ENCODE measurements around the gene ITPR3.

Gene ITPR3

DNA sequence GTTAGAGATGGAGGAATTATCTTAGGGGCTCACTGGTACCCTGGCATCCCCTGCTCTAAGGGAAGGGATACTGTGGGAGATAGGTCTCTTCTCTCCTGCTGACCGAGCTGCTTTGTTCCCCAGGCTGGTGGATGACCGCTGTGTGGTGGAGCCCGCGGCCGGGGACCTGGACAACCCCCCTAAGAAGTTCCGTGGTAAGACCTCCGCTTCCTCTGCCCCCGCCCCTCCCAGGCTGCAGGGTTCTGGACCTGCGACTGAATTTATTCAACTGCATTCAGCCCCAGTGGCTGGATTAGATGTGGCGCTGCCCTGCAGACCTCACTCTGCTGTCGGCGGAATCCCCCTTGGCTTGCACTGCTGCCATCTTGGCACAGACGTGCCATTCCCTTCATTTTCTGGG is 19.2 kb downstream of the ITPR3 start:
- no peak for DNase-seq

DNA sequence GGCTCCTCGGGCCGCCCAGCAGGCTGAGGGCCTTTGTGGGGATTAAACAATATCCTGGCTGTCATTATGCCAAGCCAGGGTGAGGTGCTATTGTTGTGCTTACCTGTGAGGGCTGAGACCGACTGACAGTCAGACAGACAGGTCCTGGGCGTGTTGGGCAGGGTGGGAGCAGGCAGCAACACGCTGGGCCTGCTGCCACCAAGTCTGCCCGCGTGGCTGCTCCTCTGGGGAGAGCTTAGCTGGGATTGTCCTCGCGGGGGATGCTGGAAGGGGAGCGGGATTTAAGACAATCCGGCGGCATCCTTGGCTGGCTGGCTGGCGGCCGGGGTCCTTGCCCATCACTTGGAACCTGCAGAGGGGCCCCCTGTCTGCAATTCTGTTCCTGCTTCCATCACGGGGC is 20.0 kb downstream of the ITPR3 start:
- DNase-seq, result no peak

DNA sequence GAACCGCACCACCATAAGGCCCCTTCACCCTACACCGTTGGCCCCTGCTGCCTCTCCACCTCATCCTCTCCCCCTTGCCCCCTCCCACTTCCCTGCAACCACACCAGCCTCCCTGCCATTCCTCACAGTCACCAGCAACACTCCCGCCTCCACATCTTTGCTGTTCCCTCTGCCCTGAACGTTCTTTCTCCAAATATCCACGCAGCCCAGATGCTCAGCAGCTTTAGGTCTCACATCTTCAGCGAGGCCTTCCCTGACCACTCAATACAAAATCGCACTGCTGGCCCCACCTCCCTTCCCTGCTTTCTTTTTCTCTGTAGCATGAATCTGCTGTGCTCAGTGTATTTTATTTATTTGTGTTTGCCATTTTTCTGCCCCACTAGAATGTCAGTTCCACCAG is 20.5 kb downstream of the ITPR3 start:
- DNase-seq, result no peak

DNA sequence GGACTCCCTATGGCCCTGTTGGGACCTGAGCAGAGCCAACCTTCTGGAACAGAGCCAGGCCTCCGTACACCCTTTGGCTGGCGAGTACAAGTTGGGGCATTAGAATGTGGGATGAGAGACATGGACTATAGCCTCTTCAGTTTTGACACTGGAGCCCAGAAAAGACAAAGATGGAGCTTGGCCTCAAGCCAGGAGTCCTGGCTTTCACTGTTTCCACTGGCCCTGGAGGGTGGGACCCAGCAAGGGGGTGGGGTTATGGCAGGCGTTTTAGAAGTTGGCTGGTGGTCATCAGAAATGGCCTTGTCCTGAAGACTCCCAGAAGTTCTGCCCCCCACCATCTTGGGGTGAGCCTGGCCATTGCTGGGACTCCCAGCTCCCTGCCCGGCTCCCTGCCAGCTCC is 21.8 kb downstream of the ITPR3 start:
- DNase-seq, result no peak

DNA sequence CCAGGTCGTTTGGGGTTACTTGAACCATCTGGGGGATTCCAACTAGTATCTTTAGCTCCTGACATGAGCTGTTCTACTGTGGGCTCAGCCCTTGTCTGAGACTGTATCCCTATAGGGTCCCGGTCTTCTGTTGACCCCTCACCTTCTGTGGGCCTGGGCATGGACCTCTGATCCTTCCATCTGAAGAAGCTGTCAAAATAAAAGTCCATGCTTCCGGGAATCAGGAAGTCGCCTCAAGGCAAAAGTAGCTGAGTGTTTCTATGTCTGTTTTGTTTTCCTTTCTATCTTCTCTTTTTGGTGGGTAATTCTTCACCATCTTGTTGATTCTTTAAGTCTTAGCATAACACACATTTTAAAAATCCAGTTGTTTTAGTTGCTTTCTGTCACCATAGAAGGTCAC is 30.3 kb downstream of the ITPR3 start:
- DNase-seq, result no peak

DNA sequence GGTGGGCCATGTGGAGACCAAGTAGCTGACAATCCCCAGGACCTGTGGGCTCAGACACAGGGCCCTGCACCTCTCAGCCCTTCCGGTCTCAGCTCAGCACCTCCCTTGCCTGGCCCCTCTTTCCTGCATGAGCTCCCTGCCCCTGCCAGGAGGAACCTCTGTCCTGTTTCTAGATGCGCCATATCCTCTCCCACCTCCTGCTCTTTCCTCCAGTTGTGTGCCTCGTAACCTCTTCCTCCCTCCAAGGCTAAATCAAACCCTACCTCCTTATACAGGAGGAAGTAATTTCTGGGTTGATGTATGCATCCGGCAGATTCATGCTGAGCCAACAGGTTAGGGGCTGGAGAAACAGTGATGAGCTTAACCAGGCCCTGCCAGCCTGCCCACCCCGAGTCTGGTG is 30.9 kb downstream of the ITPR3 start:
- DNase-seq, result no peak

DNA sequence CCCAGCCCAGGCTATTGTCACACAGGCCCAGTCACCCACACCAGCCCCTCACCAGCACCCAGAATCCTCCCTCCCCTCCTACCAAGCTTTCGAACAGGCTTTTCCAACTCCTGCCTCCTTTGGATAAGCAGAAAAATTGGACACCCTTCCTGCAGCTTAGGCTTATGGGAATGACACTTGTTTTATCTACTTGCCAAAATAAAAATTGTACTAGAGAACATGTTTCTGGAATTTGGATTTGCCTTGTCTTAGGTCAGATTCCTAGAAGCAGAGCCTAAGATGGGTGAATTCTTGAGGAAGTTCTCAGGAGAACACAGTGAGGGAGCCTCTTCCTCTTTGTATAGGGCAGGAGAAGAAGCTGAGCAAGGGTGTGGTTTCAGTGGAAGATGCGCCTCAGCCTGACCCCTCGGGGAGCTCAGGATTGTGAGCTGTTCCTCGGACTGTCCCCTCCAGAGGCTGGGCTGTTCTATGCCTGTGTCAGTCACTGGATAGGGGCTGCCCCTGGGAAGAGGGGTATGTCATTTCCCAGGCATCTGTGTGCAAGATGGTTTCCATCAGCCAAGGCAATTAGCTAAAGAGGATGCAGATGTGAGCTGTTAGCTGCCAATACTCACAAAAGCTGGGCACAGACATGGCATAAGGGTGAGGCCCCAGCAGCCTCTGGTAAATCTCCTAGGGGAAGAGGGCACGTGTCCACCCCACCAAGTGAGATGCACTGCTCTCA is 33.9 kb downstream of the ITPR3 start:
- DNase-seq, result no peak

DNA sequence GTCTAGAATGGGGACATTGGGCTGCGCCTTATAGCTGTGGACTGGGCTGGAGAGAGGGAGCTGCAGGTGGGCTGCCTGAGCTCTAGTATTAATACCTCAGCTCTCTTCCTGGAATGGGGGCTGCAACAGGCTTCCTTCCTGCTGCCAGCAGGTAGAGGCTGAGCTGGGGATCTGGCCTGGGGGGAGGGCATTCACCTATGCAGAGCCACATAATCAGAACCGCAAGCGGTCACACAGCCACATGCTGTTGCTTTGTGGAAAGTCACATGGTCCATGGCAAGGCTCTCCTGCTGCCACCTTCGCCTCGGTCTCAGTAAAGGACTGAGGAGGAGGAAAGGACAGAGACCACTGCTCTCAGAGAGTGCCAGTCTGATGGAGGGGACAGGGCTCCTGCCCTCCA is 35.7 kb downstream of the ITPR3 start:
- no peak for DNase-seq

DNA sequence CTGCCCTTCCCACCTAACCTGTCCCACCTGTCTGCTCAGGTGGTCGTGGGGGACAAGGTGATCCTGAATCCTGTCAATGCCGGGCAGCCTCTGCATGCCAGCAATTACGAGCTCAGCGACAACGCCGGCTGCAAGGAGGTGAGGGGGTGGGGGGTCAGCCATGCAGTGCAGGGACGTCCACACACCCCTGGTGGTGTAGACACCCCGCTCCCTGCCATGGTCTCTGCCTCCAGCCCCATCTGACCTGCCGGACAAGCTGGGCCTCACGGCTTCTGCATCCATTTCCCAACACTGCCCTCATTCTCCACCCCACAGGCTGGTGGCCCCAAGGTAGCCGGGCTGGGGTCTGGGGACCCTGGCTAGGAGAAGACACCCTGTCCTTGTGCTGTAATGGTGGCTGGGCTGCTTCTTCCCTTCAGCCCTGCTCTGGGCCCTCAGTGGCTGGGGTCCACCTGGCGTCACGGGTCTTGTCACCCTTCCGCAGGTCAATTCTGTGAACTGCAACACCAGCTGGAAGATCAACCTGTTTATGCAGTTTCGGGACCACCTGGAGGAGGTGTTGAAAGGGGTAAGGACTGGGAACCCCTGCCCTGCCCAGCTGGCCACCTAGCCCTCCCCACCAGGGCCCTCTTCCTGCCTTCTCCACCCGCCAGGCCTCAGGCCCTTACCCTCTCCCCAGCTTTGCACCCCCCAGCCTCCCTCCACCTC is 38.0 kb downstream of the ITPR3 start:
- no peak for DNase-seq

DNA sequence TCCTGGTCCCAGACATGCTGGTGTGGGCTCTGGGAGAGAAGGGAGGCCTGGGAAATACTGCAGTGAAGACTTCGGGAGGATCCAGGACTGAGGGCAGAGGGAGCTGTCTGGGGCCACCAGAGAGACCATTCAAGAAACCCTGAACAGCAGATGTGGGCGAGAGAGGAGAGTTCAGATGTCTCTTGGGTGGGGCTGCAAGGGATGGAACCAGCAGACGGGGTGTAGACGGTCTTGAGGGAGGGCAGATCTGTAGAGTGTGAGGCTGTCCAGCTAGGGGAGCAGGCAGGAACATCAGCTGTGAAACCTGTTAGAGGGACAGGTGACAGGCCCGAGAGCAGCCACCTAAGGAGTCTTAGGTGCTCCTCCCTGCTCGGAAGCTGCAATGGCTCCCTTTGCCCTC is 38.9 kb downstream of the ITPR3 start:
- no peak for DNase-seq

DNA sequence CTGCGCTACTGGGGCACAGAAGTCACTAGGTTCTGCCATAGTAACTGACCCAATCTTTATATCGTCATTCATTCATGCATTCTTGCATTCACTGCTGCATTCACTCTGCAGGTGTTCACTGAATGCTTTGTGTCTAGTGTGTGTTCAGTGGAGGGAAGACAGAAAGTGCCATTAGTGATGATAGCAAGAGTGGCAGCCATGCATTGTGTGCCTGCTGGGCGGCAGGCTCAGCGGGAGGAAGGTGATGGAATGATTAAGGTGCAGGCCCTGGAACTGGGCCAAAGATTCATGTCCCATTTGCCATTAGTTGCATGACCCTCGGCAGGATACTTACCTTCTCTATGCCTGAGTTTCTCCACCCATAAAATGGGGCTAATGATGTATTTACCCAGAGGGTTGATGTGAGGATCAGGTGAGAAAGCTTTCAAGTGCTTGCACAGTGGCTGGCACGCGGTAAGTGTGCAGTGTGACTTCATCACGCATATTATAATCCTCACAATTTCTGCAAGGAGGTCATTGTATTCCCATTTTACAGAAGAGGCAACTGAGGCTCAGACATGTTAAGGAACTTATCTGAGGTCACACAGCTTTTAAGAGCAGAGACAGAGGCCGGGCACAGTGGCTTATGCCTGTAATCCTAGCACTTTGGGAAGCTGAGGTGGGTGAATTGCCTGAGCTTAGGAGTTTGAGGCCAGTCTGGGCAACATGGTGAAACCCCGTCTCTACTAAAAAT is 40.1 kb downstream of the ITPR3 start:
- DNase-seq, result no peak

DNA sequence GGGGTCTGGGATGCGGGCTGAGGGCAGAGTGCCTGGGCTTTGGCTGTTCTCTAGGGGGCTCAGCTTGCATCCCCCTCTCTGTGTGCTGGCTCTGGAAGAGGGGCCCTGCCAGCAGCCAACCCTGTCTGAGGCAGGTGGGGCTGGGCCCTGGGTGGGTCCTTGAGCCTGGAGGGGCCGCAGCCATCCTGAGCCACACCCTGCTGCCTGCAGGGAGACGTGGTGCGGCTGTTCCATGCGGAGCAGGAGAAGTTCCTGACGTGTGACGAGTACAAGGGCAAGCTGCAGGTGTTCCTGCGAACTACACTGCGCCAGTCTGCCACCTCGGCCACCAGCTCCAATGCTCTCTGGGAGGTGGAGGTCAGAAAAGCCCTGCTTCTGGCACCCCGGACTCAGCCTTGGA is 41.2 kb downstream of the ITPR3 start:
- no peak for DNase-seq

DNA sequence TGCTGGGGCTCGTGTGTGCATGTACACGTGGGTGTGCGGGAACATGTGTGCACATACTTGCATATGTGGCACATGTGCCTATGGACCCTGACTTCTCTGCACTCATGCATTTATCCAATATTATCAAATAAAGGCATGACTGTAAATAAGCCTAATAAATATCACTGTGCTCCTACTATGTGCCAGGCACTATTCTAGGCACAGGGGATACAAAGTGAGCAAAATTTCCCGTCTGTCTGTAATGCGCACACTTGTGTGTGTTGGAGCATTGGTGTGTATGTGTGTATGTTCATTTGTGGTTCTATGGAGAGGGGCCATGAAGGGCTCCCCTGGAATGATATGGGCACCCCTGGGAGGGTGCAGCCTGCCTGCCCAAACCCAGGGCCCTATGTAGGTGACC is 41.9 kb downstream of the ITPR3 start:
- no peak for DNase-seq

DNA sequence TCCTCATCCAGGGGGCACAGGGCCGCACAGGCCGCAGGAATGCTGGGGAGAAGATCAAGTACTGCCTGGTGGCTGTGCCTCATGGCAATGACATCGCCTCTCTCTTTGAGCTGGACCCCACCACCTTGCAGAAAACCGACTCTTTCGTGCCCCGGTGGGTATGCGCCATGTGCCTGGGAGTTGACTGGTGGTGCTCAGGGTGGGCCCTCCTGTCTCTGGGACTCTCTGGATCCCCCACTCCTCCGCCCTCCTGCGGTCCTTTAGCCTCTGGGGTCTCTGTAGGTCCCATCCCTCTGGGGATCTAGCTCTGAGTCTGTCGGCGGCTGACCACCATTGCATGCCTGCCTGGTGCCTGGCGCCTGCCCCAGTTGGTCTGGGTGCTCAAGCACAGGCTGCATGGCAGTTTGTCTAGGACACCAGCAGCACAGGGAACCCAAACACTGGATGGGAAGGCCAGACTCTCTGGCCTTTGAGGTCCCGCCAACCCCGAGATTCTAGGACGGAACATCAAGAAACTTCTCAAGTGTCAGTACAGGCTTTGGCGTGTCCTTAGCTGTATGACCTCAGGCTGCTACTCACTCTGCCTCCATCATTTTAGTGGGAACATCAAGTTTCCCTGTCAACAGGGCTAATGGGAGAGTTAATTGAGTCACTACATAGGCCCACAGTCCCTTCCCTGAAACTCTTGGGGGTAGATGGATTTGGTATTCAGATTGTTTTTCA is 42.8 kb downstream of the ITPR3 start:
- DNase-seq, result no peak

DNA sequence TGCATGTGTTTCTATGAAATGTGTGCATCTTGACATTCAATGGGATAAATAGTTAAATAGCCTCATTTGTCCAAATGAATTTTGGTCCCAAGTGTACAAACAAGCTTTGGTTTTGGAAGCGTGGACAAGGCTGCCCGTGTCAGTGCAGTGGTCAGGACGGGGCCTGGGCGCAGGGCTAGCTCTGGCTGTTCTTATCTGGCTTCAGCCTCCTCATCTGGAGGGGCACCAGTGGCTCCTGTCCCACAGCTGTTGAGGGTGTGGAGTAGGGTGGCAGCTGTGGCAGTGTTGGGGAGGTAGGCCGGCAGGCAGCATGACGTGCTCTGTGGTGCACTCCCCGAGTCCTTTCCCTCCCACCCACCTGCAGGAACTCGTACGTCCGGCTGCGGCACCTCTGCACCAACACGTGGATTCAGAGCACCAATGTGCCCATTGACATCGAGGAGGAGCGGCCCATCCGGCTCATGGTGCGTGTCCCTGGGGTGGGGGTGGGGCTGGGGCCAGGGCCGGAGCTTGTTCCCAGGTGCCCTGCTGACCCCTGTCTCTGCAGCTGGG is 43.5 kb downstream of the ITPR3 start:
- DNase-seq, result no peak

DNA sequence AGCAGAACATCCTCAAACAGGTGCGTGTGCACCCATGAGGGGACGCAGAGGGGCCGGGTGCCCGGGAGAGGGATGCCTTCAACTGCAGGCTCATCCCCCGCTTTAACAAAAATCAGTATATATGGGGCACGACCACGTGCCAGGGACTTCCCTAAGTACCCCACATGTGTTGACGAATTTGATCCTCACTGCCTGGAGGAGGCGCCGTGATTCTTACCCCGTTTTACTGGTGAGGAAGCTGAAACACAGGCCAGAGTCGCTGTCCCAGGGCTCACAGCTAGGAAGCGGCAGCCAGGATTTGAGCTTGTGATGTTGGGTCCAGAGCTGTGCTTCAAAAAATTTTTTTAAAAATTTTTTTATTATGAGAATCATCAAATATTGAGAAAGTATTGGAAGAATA is 44.8 kb downstream of the ITPR3 start:
- DNase-seq, result no peak

DNA sequence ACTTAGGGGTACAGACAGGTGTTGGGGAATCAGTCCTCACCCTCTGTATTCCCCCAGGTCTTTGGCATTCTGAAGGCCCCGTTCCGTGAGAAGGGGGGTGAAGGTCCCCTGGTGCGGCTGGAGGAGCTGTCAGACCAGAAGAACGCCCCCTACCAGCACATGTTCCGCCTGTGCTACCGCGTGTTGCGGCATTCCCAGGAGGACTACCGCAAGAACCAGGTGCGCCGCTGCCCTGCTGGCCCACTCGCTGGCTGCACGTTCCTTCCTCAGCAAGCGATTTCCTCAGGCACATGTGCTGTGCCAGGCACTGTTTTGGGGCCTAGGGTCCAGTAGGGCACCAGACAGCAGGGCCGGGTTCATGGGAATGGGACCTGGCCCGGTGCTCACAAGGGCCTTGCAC is 46.0 kb downstream of the ITPR3 start:
- no peak for DNase-seq

DNA sequence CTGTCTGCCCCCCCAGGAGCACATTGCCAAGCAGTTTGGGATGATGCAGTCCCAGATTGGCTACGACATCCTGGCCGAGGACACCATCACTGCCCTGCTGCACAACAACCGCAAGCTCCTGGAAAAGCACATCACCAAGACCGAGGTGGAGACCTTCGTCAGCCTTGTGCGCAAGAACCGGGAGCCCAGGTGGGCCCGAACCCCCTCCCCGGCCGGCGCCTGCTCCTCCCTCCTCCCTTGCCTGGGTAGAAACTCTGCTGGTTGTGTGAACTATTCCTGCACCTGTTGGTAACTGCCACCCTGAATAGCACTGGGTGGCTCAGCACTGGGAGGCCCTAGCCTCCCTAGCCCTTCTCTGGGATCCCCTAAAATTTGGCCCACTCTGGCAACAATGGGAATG is 46.7 kb downstream of the ITPR3 start:
- DNase-seq, result no peak

DNA sequence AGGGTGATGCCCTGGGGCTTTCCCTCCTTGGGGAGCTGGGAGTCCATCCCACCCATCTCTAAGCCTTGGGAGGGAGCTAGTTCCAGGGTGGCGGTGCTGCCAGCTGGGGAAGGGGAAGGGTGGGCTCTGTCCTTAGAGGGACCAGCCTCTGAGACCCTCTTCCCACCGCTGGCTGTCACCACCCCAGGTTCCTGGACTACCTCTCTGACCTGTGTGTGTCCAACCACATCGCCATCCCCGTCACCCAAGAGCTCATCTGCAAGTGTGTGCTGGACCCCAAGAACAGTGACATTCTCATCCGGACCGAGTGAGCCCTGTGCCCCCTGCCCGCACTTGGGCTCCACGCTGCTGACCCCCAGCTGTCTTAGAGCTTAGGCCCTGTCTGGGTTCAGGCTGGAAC is 47.2 kb downstream of the ITPR3 start:
- DNase-seq, result no peak

DNA sequence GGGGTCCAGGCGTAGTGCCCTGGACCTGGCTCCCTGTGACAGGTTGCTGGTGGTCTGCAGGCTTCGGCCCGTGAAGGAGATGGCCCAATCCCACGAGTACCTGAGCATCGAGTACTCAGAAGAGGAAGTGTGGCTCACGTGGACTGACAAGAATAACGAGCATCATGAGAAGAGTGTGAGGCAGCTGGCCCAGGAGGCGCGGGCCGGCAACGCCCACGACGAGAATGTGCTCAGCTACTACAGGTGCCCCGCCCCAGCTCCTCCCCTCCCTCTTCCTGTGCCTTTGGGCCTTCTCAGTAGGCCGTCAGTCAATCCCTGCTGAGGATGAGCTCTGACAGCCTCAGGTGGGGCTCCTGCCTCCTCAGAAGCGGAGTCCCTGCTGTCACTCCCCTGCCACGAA is 47.8 kb downstream of the ITPR3 start:
- peak; percentile 63 for DNase-seq

DNA sequence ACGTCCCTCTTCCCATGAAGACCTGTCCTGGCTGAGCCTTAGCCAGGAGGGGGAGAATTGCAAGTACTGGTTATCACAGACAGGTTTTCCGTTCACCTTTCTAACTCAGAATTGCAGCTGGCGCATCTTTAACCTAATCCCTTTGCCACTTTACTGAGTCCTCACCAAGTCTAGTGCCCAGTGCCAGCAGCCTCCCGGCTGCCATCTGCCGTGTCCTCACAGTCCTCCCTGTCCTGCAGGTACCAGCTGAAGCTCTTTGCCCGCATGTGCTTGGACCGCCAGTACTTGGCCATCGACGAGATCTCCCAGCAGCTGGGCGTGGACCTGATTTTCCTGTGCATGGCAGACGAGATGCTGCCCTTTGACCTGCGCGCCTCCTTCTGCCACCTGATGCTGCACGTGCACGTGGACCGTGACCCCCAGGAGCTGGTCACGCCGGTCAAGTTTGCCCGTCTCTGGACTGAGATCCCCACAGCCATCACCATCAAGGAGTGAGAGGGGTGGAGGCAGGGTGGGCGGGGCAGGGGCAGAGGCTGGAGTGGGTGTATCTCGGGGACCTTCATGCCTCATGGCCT is 49.1 kb downstream of the ITPR3 start:
- no peak for DNase-seq

DNA sequence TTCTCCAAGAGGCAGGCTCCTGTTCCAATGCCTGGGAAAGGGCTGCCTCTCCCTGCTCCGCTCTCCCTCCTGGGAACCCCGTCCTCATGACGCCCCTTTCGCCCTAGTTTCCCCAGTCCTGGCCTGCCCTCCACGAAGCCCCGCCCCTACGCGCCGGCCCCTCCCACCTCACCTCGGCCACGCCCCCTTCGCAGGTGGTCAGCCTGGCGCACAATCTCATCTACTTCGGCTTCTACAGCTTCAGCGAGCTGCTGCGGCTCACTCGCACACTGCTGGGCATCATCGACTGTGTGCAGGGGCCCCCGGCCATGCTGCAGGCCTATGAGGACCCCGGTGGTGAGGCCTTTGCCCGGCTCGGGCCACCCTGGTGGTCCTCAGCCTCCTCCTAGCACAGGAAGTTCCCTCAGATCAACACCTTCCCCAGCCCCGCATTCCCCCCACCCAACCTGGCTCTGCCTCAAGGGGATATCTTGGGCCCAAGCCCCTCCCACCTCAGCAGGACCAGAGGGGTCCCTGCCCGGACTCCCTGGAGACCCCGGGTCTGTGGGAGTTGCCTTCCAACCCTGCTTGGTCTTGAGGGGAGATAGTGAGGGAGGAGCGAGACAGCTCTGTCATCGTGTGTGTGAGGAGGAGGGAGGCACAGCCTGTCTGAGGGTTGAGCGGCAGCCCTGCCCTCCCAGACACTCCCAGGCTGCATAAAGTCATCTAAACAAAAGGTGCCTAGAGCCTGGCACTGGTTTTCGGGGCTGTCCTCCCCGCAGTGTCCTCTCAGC is 50.0 kb downstream of the ITPR3 start:
- DNase-seq, result no peak
